NCI-H2196 (cell line): ENCODE measurements around the gene MAP3K5.

Experiments used
- DNase-seq: peaks from one replicate; lab custom pipeline; 2025; ENCODE audit not compliant: unreplicated experiment; lab: John Stamatoyannopoulos, UW

The MAP3K5 gene

DNA sequence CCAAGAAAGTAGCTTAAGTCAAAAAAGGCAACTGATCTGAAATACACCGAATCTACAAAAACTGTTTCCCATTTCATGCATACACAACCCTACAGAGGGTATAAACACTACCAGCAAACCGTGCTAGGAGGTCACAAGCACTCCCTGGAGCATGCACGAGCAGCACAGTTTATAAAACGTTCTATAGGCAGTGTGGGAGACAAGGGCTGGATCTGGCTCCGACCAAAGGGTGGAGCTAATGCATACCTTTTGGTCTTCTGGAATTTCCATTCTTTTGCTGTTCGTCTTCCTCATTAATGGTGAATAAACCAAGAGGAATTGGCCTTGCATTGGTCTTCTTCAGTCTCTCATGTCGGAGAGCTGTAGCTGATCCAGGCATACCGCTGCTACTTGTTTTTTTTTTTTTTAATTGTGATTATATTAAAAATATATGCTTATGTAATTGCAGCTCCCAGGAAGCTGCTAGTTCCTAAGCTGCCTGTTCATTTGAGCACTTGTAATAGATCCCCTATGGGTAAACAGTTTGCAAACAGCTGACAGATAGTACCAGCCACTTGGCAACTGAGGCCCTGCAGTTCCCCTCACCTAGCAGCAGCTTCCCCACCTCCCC is 266.6 kb downstream of the MAP3K5 start:
- DNase-seq: peak; percentile 43

DNA sequence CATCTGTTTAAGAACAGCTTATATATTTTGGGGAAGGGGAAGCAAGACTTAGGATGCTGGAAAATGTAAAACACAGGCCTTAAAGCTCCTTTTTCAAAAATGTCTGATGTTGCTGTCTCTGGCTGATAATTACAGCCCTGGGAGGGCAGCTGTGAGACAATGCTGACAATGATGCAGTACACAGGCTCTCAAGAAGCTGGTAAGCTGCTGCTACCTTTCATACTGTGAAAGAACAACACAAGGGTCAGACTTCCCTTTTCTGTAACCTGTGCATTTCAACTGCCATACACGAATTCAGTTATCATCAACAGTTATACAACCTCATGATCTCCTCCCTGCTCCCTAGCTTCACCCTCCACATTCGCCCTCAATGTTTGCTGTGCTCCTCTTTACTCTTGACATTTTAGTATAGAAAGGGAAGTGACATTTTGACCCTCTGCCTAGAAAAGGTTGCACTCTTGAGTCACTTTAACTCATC is 267.3 kb downstream of the MAP3K5 start:
- DNase-seq: peak; percentile 25

DNA sequence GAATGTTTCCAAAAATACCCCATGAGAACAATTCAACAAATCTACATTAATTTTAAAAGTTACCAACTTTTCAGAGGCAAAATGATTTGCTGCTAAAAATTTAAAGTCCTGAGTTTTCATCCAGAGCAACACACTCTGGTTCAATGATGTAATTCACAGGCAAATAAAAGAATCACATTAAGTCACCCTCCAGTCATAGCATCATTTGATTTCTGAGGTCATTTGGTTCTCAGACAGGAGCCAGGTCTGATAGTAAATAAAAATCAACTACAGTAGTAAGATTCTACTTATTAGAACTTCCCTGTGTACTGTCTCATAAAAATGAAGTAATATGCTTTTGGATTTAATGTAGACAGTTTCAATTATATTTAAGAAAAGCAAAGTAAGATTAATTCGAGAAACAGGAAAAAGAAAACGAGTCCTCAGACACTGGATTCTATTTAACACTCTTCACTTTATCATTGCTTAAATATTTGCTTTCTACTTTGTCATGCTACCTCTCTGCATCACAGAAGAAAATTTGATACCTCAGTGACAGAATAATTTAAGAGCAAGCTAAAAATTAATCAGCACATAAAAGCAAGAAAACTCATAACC is 267.8 kb downstream of the MAP3K5 start:
- peak; percentile 28 for DNase-seq

DNA sequence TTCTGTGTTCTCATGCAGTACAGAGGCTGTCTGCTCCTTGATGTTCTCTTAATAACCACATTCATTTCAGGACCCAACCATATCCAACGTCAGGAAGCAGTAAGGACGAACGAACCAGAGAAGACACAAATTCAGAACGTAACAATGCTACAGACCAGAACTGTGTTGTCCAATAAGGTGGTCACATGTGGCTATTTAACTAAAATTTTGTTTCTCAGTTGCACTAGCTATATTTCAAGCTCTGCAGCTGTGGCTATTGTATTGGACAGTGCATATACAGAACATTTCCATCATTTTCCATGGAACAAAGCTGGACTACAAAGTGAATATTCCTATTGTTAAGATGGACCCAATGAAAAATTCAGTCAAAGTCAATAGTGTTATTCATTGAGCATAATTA is 269.1 kb downstream of the MAP3K5 start:
- DNase-seq: no peak

DNA sequence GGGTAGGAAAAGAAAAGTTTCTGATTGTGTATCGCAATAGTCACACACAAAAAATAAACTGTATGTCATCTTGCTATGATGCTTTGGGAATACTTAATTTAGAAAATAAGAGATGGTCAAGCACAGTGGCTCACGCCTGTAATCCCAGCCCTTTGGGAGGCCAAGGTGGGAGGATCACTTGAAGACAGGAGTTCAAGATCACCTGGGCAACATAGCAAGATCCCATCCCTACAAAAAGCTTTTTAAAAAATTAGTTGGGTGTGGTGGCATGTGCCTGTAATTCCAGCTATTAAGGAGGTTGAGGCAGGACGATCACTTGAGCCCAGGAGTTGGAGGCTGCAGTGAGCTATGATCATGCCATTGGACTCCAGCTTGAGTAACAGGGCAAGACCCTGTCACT is 269.6 kb downstream of the MAP3K5 start:
- no peak for DNase-seq

DNA sequence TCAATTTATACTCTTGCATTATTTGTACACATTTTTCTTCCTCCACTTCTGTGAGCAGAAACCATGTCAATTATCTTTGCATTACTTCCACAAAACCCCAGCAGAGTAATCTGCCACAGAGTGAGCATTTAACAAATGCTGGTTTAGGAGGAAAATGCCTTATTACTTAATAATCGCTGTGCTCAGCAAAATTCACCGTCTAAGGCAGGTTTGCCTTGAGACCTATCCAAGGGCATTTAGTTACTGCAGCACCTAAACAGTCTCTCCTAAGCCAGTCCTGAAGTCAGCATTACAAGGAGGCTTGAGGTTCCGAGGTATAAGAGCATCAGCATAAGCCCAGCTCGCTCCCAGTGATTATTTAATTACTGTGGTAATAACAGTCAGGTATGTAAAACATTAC is 270.4 kb downstream of the MAP3K5 start:
- DNase-seq: no peak

DNA sequence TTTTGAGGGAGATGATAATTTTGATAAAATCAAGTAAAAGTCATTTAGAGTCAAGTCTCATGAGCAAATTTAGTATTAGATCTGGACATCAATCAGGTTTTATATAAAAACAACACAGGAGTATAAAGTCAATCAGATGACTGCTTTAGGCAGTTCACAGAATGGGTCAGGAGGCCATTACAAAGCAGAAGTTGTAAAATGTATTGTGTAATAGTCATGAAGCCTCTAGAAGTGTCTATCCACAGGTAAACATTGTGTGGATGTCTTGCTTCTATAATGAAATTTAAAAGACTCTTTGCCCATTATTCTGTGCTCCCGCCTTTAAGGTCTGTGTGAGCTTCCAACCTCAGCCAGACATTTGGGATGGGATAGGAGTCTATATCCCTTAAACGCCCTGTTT is 270.9 kb downstream of the MAP3K5 start:
- no peak for DNase-seq

DNA sequence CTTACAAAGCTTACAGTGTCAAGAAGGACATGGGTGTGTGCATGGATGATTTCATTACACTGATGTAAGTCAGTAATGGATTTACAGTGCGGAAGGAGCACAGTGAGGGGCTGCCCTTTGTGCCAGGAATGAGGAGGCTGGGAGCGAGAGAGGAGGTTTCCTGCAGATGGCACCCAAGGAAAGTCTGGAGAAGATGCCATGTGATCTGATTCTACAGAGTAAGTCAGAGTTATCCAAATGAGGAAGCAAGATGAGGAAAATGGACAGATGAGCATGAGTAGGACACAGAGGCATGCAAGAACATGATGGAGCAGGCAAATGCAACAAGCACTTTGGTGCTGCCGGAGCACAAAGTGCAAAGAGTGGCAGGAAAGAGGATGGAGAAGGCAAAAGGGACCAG is 271.8 kb downstream of the MAP3K5 start:
- DNase-seq: no peak

DNA sequence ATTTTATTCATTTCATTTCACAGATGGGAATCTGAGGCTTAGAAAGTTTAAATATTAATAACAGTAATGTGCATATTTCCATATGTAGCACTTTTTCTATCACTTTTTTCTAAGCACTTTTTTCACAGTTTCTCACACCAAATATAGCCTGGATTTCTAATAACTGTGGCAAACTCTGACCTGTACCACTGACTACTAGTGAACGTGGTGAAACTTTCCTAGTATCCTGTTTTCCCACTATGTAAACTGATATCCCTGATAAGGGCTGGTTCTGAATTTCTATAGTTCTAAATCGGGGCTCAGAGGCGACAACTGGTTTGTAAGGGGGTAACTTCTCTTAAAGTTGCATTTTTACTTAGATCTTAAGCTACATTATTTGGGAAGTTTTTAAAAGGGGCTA is 274.7 kb downstream of the MAP3K5 start:
- DNase-seq: no peak

DNA sequence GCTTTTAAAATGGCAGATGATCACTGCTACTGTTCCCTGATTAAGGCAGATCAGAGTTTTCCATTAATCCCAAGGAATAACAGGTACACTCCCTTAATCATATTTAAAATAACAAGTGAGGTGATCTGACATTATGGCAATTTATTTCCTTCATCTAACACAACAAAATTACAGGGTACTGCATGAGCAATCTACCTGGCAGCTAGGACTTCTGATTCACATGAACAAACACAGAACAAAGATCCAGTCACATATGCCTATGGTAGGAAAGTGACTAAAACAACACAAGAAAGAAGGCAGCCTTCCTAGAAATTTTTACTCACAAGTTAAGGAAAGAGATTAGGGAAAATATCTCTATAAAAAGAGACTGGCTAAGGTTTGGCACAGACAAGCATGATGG is 275.3 kb downstream of the MAP3K5 start:
- no peak for DNase-seq

DNA sequence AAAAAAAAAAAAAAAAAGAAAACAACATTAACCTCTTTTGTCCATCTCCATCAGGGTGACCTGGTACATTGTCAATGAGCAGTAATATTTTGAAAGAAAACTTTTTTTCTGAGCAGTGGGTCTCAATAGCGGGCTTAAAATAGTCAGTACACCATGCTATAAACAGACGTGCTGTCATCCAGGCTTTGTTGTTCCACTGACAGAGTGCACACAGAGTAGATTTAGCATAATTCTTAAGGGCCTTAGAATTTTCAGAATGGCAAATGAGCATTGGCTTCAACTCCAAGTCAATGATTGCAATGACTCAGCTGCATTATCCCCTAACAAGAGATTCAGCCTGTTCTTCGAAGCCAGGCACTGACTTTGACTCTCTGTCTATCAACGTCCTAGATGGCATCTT is 277.7 kb downstream of the MAP3K5 start:
- no peak for DNase-seq

DNA sequence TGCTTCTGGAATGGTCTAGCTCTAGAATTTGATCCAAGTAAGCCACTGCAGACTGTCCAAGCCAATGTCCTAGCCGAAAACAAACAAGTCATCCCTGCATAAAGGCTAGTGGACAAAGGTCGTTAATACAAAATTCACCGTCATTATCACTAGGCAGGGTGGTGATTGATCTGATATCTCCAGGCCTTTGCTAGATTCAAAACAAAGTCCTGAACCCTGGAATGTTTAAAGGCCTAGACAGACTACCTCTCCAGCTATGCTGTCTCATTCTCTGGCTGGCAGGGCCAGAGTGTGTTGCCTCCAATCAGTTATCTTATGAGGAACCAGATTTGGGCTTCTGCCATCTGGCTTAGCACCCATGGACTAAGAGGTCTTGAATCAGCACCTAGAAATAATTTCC is 280.4 kb downstream of the MAP3K5 start:
- no peak for DNase-seq

DNA sequence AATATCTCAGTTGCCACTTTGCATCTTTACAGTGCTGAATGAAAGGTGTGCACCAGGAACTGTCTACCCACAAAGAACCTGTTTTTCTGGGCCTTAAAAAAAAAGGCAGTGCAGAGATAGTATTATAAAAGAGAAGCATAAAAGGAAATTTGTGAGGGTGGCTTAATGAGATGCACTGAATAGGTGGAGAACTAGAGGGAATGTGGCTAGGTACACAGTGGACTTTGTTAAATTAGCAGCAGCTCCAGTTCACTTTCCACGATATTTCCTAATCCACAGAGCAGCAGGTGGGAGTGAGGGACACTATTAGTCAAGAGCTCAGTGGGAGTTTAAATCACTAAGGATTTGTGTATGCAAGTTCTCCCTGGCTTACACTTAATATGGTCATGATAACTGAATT is 280.9 kb downstream of the MAP3K5 start:
- no peak for DNase-seq

DNA sequence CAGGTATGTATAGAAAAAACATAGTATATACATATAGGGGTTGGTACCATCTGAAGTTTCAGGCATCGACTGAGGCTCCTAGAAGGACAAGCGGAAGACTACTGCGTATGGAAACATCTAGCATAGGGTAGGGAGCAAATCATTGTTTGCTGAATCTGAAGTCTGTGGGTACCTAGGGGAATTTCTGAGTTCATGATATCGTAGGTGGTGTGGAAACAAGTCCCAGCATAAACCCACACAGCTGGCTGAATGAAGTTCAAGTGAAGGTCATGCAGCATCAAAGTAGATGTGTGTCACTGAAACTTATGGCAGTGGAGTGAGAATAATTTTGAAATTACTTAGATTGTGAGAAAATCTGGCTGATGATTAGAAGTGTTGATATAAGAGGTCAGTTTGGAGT is 281.5 kb downstream of the MAP3K5 start:
- no peak for DNase-seq

DNA sequence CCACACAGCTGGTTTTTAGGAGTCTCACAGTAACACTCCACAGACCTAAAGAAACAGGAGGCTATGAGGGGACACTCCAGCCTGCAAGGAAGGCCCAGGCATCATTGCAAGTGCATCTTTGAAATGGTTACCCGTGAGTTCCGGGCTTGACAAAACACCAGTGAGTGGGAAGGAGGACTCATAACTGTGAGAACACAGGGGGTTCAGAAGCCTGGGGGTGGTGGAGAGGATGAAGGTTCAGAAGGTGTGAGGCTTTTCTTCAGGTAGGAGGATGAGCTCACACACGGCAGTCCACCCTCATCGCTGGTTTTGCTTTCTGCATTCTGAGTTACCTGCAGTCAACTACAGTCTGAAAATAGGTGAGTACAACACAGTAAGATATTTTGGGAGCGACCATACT is 282.0 kb downstream of the MAP3K5 start:
- no peak for DNase-seq

DNA sequence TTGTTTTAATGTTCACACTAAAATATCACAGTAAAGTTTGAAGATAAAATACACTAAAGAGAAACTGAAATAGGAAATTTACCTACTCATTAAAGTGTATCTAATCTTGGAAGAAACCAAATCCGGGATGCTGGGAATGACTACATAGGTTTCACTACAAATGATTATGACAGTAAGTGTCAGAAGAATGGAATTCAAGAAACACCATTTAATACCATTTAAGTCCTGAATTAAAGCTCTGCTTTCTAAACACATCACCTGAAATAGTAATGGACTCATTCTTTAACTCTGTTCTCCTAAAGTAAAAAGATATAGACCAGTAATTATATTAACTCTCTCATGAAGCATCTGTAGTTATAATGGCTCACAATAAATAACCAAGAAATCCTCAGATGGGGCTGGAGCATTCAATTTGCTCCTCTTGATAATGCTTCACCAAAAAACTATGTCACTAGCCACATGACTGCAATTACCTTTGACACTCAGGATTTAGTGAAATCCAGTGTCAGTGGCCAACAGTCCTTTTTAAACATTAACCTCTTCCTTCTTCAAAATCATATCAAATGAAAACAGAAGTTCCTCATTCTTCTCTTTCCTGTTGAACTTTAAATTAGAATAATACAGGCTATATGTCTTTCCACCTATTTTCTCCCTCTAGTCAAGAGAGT is 283.4 kb downstream of the MAP3K5 start:
- DNase-seq: no peak
